Subcutaneous abdominal adipose tissue (tissue), 5 donors: Measurements from ENCODE around the gene ROBO1.
A peak's percentile ranks its signal among the peaks of the same experiment; 100 is the strongest.

Source experiments
- H3K27ac ChIP-seq: one replicate; pipeline ENCODE4 v1.7.0; 2013; ENCODE audit warnings: low read depth, mild to moderate bottlenecking, inconsistent platforms, low read length, moderate library complexity
- H3K27me3 ChIP-seq, 5 donors: one replicate each; pipeline ENCODE4 v1.7.0; 2013; ENCODE audit warnings: low read length in 5 of 5, inconsistent platforms in 1 of 5; ENCODE audit not compliant: control insufficient read depth in 5 of 5, insufficient read depth in 4 of 5
- H3K36me3 ChIP-seq, 5 donors: one replicate each; pipeline ENCODE4 v1.7.0; 2013; ENCODE audit warnings: low read length in 5 of 5; ENCODE audit not compliant: control insufficient read depth in 5 of 5, insufficient read depth in 5 of 5
- H3K4me1 ChIP-seq, 5 donors: one replicate each; pipeline ENCODE4 v1.7.0; 2013; ENCODE audit warnings: low read length in 5 of 5, mild to moderate bottlenecking in 3 of 5, moderate library complexity in 1 of 5; ENCODE audit not compliant: control insufficient read depth in 5 of 5, insufficient read depth in 5 of 5
- H3K4me3 ChIP-seq, 5 donors: one replicate each; pipeline ENCODE4 v1.7.0; 2013; ENCODE audit warnings: low read length in 5 of 5, low read depth in 1 of 5
- H3K9ac ChIP-seq, 5 donors: one replicate each; pipeline ENCODE4 v1.7.0; 2013; ENCODE audit warnings: low read length in 5 of 5, mild to moderate bottlenecking in 4 of 5, moderate library complexity in 3 of 5
- H3K9me3 ChIP-seq, 5 donors: one replicate each; pipeline ENCODE4 v1.7.0; 2013; ENCODE audit warnings: low read length in 5 of 5; ENCODE audit not compliant: control insufficient read depth in 5 of 5
- donor health status: healthy.
- donor health status: healthy.
- donor health status: healthy.
- donor health status: healthy.
- donor health status: healthy.

ROBO1 gene

DNA sequence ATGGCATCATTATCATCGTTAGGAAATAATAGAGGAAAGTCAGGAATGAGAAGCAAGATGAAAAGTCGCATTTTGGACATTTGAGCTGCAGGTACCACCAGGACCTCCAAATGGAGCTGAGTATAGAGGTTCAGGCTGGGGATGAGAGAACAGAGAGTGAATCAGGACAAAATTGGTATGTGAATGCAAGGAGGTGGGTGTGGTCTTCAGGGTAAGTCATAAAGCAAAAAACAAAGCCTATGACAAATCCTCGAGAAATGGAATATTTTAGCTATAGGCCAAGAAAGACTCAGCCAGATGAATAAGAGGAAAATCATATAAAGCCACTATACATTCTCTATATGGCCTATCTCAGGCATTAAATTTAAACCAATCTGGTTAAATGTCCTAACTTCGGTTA is 841.3 kb downstream of the ROBO1 start:
- H3K9me3 ChIP-seq, result no peaks in the 10 kb centered on the region
- no peak overlapping the region for H3K9ac ChIP-seq
- H3K36me3 ChIP-seq, result no peaks in the 10 kb centered on the region
- H3K4me1 ChIP-seq, result peaks cover 0 to 5% (median 0%) of the 10 kb centered on the region in 5 donors
- no peak overlapping the region for H3K4me3 ChIP-seq
- H3K27me3 ChIP-seq, result no peaks in the 10 kb centered on the region
- H3K27ac ChIP-seq, result no peak overlapping the region

DNA sequence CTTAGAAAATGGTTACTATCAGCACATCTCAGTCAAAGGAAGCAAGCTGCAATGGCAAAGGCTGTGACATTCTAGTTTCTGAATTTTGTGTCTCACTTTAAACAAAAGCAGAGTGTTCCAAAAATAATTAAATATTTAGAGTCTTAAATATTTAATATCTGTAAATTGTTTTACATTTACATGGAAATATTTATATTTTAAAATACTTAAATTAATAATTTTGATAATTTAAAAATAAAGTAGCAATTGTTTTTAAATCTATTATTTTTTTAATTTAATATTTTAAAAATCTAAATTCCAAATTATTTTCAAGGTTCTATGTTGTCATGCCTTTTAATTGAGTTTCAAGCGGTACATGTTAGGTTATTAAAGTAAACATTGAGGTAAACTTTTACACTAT is 843.1 kb downstream of the ROBO1 start:
- Histone ChIP-seq H3K27ac (no peak overlapping the region), H3K4me3 (no peak overlapping the region)

DNA sequence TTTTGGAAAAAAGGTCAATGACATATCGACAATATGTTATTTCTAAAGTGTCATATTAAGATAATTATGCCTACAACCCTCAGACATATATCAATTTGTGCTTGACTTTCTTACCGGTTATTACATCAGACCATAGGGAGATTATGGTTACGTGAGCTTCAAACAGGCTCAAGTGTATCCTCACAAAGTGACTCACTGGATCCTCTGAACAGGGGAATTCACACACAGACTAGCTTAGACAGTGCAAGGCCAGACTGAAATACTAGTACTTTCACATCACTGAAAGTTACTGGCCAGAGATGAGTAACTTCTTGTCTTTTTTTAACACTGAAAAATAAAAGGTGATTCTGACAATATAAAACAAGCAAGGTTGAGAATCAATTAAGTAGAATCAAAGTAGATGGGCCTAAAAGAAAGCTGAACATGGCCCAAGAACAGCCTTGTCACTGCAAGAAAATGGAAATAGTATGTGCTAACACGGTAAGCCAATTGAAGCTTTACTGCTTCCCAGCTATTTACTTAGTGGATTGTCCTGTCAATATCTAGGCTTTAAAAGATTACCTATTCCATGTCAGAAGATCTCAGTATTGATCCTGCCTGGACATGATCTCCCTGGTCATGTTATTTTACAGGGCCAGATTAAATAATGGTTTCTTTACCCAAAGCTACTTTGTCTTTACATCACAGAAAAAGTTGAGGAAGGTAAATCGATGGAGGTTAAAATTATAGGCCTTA is 848.6 kb downstream of the ROBO1 start:
- H3K36me3 ChIP-seq, result no peaks in the 10 kb centered on the region
- no peaks in the 10 kb centered on the region for H3K27me3 ChIP-seq
- H3K9ac ChIP-seq, result no peak overlapping the region
- H3K4me1 ChIP-seq, result peaks cover 0 to 19% (median 6%) of the 10 kb centered on the region in 5 donors
- H3K4me3 ChIP-seq, result no peak overlapping the region
- H3K27ac ChIP-seq, result no peak overlapping the region
- no peaks in the 10 kb centered on the region for H3K9me3 ChIP-seq

More for the DNA sequence above, 843.1 kb downstream of the ROBO1 start:
- Histone ChIP-seq H3K27me3 (no peaks in the 10 kb centered on the region), H3K4me1 (peaks cover 0 to 6% (median 0%) of the 10 kb centered on the region in 5 donors), H3K36me3 (no peaks in the 10 kb centered on the region), H3K9me3 (no peaks in the 10 kb centered on the region), H3K9ac (no peak overlapping the region)

DNA sequence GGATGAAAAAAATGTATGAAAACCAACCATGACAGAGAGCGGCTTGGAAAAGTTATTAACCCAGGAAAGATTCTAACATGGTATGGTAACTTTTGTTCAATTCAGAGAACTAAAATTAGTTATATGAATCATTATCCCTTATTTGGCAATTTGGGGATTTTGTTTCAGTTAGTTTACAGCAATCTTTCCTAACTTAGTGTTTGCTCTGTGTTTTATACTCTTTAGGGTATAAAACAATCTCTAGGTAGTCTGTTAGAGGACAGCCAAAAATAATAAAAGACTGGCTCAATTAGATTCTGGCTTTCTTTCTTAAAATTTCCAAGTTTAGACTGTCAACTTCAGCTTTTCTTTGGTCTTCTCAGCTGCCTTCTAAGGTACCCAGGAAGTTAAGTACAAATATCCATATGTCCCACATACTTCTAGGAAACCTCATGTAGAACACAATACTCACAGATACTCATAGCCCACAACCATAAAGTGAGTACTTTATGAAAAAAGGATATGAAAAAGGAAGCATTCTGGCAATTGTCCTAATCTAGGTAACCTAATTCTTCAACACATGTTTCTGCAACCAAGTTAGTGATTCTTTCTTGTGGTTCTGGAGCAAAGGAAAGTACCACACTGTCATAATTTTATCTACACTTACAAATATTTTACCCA is 849.3 kb downstream of the ROBO1 start:
- no peak overlapping the region for H3K4me3 ChIP-seq
- H3K27ac ChIP-seq, result peak overlapping the region; percentile 31
- H3K27me3 ChIP-seq, result no peaks in the 10 kb centered on the region
- H3K36me3 ChIP-seq, result no peaks in the 10 kb centered on the region
- peaks cover 0 to 19% (median 6%) of the 10 kb centered on the region in 5 donors for H3K4me1 ChIP-seq
- H3K9me3 ChIP-seq, result no peaks in the 10 kb centered on the region
- H3K9ac ChIP-seq, result no peak overlapping the region

DNA sequence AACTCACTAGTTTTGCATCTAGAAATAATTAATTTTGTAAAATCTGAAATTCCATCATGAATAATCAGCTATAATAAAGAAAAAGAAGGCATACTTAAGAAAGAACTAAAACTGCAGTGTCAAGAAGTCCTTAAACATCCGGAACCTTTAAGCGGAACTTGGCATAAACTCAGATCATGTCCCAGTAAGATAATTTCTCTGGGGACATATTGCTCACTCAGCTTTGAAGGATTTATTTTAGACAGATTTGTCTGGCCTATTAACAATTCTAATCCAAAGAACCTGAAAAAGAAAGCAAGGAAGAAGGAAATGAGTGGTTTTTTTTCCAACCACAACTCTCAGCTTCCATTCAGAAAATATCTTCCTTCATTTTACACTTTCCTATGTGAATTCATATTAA is 850.3 kb downstream of the ROBO1 start:
- H3K9ac ChIP-seq, result no peak overlapping the region
- no peak overlapping the region for H3K4me3 ChIP-seq
- H3K4me1 ChIP-seq, result peaks cover 0 to 19% (median 6%) of the 10 kb centered on the region in 5 donors
- no peaks in the 10 kb centered on the region for H3K27me3 ChIP-seq
- no peaks in the 10 kb centered on the region for H3K9me3 ChIP-seq
- H3K27ac ChIP-seq, result peak overlapping the region; percentile 51
- H3K36me3 ChIP-seq, result no peaks in the 10 kb centered on the region

DNA sequence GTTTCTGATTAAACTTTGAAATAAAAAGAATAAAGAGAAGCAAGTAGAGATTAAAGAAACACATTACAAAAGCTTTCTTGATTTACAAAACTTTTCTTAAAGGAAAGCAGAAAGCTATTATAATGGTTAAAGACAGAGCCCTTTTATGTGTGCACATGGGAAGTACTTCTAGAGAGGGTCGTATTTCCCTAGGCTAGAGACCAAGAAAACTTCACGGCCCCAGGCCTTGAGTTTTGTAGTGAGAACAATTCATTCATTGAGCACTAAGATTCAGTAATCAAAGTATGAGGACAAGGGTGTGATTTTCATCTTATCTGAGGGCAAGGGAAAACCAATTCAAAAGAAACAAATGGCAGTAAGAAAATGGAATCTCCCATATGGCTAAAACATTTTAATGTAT is 854.1 kb downstream of the ROBO1 start:
- Histone ChIP-seq H3K36me3 (no peaks in the 10 kb centered on the region), H3K4me1 (peaks cover 0 to 17% (median 6%) of the 10 kb centered on the region in 5 donors), H3K9me3 (no peaks in the 10 kb centered on the region), H3K4me3 (no peak overlapping the region), H3K27me3 (no peaks in the 10 kb centered on the region), H3K27ac (no peak overlapping the region), H3K9ac (no peak overlapping the region)

DNA sequence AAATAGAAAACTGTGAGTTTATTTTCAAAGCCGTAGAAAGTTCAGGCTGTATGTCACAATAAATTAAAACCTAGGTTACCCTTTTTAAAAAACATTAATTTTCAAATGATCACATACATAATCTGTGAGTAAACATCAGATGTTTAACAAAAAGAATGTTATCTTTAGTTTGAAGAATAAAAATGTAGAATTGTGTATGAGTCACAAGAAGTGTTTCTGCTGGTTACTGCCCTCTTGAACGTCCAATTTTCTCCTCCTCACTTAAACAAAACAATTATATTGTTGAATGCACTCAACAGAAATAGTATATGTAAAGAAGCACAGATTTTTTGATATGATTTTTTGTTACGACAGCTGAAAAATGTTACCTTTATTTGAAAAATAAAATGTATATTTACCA is 855.1 kb downstream of the ROBO1 start:
- H3K4me1 ChIP-seq, result peaks cover 0 to 7% (median 0%) of the 10 kb centered on the region in 5 donors
- no peaks in the 10 kb centered on the region for H3K27me3 ChIP-seq
- H3K9me3 ChIP-seq, result no peaks in the 10 kb centered on the region
- H3K27ac ChIP-seq, result no peak overlapping the region
- no peak overlapping the region for H3K9ac ChIP-seq
- no peaks in the 10 kb centered on the region for H3K36me3 ChIP-seq
- no peak overlapping the region for H3K4me3 ChIP-seq

DNA sequence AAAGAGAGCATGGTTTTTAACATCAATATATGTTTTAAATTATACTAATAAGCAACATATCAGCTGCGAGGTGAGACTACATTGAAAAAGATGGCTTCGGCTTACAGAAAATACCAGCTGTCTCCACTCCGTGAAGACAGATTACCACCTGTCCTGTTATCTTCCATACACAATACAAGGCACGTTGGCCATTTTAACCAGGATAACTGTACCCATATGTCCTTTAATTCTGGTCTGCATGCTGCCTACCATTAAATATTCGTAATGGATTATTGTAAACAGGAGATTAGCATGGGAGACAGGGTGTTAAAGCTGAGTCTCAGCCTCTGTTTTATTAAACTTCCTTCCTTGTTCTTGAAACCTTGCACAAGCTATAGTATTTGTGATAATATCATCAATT is 855.5 kb downstream of the ROBO1 start:
- no peak overlapping the region for H3K27ac ChIP-seq
- no peak overlapping the region for H3K9ac ChIP-seq
- no peaks in the 10 kb centered on the region for H3K27me3 ChIP-seq
- H3K9me3 ChIP-seq, result no peaks in the 10 kb centered on the region
- H3K4me3 ChIP-seq, result no peak overlapping the region
- peaks cover 0 to 3% (median 0%) of the 10 kb centered on the region in 5 donors for H3K4me1 ChIP-seq
- H3K36me3 ChIP-seq, result no peaks in the 10 kb centered on the region

DNA sequence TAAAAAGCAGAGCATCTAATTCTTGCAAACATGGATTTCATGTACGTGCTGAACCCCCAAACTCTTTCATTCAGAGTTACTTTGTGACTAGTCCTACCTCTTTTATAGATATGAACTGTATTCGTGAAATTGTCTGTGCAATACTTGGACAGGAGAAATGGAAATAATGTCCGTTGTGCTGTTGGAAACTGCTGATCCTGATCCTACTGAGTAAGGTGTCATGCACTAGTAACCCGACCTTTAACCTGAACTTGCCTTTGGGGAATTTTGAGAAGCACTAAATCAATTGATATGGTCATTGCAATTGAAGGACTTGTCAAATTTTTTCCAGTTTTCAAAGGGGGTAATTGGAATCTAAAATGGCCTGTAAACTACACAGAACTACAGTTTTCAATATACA is 856.4 kb downstream of the ROBO1 start:
- Histone ChIP-seq H3K4me1 (peaks cover 0 to 3% (median 0%) of the 10 kb centered on the region in 5 donors), H3K27ac (no peak overlapping the region), H3K36me3 (no peaks in the 10 kb centered on the region), H3K27me3 (no peaks in the 10 kb centered on the region), H3K4me3 (no peak overlapping the region), H3K9ac (no peak overlapping the region), H3K9me3 (no peaks in the 10 kb centered on the region)

DNA sequence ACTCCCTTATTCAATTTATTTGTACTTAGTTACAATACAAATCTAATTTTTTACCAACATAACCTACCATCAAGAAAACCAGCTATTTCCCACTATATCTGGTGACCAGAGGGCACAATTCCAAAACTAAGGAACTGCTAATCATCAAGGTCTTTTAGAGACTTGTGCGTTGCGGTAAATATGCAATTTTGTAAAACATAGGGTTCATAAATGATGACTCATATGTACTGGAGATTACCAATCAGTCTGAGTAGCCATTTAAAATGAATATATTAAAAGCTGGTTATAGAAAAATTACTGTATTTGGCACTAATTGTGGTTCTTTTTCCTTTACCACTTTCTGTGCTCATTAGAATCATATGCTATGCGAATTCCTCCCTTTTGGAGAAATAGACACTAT is 859.6 kb downstream of the ROBO1 start:
- H3K4me3 ChIP-seq, result no peak overlapping the region
- no peaks in the 10 kb centered on the region for H3K27me3 ChIP-seq
- no peaks in the 10 kb centered on the region for H3K36me3 ChIP-seq
- H3K27ac ChIP-seq, result no peak overlapping the region
- peaks cover 0 to 3% (median 0%) of the 10 kb centered on the region in 5 donors for H3K4me1 ChIP-seq
- no peak overlapping the region for H3K9ac ChIP-seq
- H3K9me3 ChIP-seq, result no peaks in the 10 kb centered on the region
